Measurements from ENCODE around the gene MAP3K7CL.
"Not testable (repeated sequence)": the region's sequence is repeated elsewhere in the genome, so short reads cannot be mapped to it uniquely, and the experiment has no call there.

The MAP3K7CL gene

GRCh38 chr21:29133796-29134195, 3.4 kb downstream of the MAP3K7CL start:
- no peak for DNase-seq (ENCODE audit: low spot score)

- no peak for DNase-seq (ENCODE audit: low spot score)
Observed at GRCh38 chr21:29135481-29135880, 5.0 kb downstream of the MAP3K7CL start.

DNA sequence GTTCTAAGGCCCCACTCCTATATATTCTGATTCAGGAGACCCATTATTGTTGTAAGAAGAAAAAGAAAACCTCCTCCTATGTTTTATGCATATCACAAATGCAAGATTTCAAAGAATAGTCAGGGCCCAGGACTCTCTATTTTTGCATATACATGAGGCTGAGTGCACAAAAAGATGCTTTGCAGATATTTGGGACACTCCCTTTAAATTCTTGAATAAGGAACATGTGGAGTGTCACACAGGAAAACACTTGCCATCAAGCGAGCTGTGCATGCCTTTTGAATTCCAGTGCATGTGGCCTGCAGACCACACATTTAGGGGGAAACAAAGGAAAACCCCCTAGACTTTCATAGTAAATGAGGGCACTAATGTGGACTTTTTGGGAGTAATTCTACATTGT, 5.6 kb downstream of the MAP3K7CL start:
- no peak for DNase-seq (ENCODE audit: low spot score)

DNA sequence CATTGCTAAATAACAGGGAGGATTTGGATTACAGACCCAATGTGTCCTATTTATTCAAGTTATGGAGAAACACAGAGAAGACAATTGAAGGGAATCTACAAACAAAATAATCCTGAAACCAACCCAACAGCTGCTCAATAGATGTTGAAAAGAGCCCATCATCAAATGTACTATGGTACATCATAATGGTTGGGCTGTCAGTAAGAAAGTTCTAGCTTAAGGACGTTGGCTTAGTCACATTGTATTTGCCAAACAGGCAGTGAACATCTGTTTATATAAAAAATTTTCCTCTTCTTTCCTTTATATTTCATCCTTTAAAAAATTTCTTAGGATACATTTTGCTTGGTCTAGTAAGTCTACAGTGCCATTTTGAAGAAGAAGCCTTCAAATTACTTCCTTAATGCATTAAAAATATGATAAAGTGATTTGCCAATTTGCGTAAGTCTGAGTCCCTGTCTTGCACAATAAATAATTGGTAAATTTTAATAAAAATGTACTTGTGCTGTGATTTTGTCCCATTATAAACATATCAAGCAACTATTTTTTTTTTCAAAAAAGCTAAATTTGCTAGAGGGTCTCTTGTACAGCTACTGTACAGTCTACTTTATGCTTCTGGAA, 14.4 kb downstream of the MAP3K7CL start:
- DNase-seq (ENCODE audit: low spot score): no peak

GRCh38 chr21:29145354-29145782, 14.9 kb downstream of the MAP3K7CL start:
- DNase-seq (ENCODE audit: low spot score): peak; percentile 63

- DNase-seq (ENCODE audit: low spot score): no peak
Observed at GRCh38 chr21:29145852-29146453, 15.5 kb downstream of the MAP3K7CL start.

- no peak for DNase-seq (ENCODE audit: low spot score)
Observed at GRCh38 chr21:29146726-29147125, 16.3 kb downstream of the MAP3K7CL start.

DNA sequence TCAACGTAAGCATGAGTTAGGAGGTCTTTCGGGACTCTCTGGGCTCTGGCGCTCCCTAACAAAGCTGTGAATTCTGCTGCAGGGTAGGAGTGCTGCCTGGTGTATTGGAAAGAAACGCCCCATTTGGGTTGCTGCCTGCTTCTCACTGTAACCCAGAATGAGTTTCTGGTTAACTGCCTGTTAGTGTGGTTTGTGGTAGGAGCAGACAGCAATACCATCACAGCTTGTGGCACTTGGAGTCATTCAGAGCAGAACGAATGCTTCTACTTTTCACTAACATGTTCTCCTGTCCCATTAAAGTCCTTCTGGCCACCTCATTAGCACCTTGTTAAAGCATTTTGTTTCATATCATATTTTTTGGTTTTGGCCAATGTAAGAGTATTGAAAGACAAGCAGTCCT, 18.1 kb downstream of the MAP3K7CL start:
- DNase-seq (ENCODE audit: low spot score): no peak

GRCh38 chr21:29149808-29150425, 19.5 kb downstream of the MAP3K7CL start:
- no peak for DNase-seq (ENCODE audit: low spot score)

DNA sequence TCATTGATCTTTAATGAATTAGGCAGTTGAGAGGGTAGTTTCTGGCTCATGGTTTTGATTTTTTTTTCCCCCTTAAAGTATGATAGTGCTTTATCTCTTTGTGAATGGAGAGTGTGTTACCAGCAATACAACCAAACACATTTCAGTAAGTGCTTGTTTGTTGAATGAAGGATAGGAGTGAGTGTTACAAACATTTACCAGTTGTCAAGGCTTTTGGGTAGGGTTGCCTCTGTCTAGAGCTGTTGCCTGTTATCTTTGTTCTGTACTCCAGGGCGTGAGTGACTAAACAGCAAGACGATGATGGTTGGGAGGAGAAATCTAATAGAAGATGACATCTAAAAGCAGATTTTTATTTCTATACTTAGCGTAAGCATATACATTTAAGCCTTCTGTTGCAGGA, 21.5 kb downstream of the MAP3K7CL start:
- DNase-seq (ENCODE audit: low spot score): no peak

- DNase-seq (ENCODE audit: low spot score): no peak
Observed at GRCh38 chr21:29152916-29153315, 22.5 kb downstream of the MAP3K7CL start.

- DNase-seq (ENCODE audit: low spot score): no peak
Observed at GRCh38 chr21:29154270-29154669, 23.8 kb downstream of the MAP3K7CL start.

GRCh38 chr21:29155118-29155932, 24.9 kb downstream of the MAP3K7CL start:
- DNase-seq (ENCODE audit: low spot score): peak; percentile 23

GRCh38 chr21:29155933-29156260, 25.5 kb downstream of the MAP3K7CL start:
- no peak for DNase-seq (ENCODE audit: low spot score)

DNA sequence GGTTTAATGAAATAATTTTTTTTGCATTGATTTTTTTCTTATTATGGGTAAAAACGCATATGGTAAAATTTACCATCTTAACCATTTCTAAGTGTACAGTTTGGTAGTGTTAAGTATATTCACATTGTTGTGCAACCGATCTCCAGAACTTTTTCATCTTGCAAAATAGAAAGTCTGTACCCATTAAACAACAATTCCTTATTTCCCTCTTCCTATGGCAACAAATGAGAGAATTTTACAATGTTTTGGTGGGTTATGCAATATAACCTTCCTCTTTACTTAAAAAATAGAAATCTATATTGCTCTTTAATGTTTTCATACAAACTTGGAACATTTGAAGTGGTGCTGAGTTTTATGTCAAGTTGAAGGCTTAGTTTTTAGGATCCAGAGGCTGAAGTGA, 26.6 kb downstream of the MAP3K7CL start:
- DNase-seq (ENCODE audit: low spot score): no peak

GRCh38 chr21:29159842-29160241, 29.4 kb downstream of the MAP3K7CL start:
- no peak for DNase-seq (ENCODE audit: low spot score)

GRCh38 chr21:29162825-29163224, 32.4 kb downstream of the MAP3K7CL start:
- not testable (repeated sequence) for DNase-seq (ENCODE audit: low spot score)

GRCh38 chr21:29163341-29164115, 33.1 kb downstream of the MAP3K7CL start:
- no peak for DNase-seq (ENCODE audit: low spot score)

- DNase-seq (ENCODE audit: low spot score): peak; percentile 71
Observed at GRCh38 chr21:29164323-29164942, 34.0 kb downstream of the MAP3K7CL start.

GRCh38 chr21:29166323-29166722, 35.9 kb downstream of the MAP3K7CL start:
- no peak for DNase-seq (ENCODE audit: low spot score)

- no peak for DNase-seq (ENCODE audit: low spot score)
Observed at GRCh38 chr21:29166853-29167252, 36.4 kb downstream of the MAP3K7CL start.

- DNase-seq (ENCODE audit: low spot score): not testable (repeated sequence)
Observed at GRCh38 chr21:29167481-29167880, 37.0 kb downstream of the MAP3K7CL start.

Data from Ammon's horn (tissue), 1 donor.